HT-29 (cell line): ENCODE data around the gene ANKS4B. TPM values are rescaled to one million over a fixed set of nuclear protein-coding genes. Genes with fewer than 3 reads are reported as not detected.
"Not testable (repeated sequence)": the region's sequence is repeated elsewhere in the genome, so short reads cannot be mapped to it uniquely, and the experiment has no call there.

ENCODE experiments used
- DNase-seq: peaks from one replicate; pipeline ENCODE4 v3.0.0-alpha.2; 2015; ENCODE audit warnings: low spot score
- total RNA-seq: library from RNA; depleted of rRNA; stranded (reverse); fragments of >200 nt; shearing (Covaris generic); gene quantifications from 2 replicates; pipeline ENCODE4 v1.2.3, GENCODE V29; 2014; rRNA removed

The ANKS4B gene
- total RNA-seq, 1 experiment from 2014 or later, result 4.9 TPM

GRCh38 chr16:21289789-21290188 is 56.3 kb downstream of the ANKS4B start:
- DNase-seq, result not testable (repeated sequence)

DNA sequence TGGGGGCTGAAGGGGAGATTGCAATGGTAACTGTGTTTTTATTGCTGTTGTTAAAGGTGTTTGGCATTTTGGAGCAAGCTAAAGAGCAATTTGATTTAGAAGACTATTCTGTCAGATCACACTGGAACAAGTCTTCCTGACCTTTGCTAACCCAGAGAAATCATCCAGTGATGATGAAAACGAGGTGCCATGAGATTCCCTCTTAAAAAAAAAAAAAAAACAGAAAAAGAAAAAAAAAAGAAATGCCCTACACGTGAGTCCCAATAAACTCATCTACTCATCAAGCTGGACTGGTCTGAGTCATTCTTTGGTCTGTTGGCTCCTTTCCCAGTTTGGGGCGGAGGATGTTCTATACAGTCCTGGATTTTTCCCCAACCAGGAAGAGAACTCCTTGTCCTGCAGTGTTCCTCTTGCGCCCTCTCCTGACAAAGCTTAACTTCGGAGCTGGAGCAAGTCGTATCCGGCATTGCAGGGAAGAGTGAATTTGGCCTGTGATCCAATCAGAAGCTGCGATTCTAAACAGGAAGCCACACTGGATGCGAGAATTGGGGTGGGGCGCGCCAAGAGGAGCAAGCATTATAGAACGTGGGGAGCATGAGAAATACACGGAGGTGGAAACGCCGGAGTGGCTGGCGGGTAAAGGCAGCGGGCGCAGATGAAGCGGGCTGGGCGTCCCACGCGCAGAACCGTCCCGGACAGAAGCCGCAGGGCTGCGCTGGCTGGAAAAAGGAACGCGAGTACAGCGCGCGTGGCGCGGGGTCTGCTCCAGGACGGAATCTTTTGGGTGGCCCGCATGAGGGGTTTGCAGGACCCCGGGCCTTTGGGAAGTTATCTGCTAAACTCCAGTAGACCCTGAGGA is 67.0 kb downstream of the ANKS4B start:
- peak; percentile 99 for DNase-seq

- peak; percentile 86 for DNase-seq
These were observed 67.8 kb downstream of the ANKS4B start for GRCh38 chr16:21301168-21301894.

GRCh38 chr16:21301895-21302291 is 68.4 kb downstream of the ANKS4B start:
- peak; percentile 23 for DNase-seq

DNA sequence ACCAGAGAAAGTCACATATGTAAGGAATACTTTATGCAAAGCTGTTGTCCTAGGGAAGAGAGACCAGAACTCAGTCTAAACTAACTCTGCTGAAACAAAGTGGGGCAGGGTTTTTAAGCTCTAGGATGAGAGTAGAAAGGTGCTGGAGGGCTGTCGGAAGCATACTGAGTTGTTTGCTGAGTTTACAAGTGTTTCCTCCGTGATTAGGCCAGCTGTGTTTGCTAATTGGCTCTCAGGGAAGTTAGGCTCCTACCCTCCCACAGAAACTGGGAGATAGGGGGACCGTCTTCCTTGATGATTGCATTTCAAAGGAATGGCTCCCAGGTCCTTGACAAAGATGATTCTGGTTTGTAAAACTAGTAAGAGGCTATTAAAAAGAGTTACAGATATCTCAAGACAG is 69.0 kb downstream of the ANKS4B start:
- DNase-seq, result peak; percentile 3

- DNase-seq, result no peak
These were observed 69.5 kb downstream of the ANKS4B start for GRCh38 chr16:21302898-21303528.

Other genes with a start within 250 kb of the ANKS4B start
- 0.34 and 0.38 TPM in 2 replicates for gene DNAH3, start 82.9 kb upstream of the ANKS4B start, total RNA-seq
- 10.9 and 13.3 TPM in 2 replicates for gene LDAF1, start 75.0 kb upstream of the ANKS4B start, total RNA-seq
- gene ZP2, start 22.1 kb upstream of the ANKS4B start, total RNA-seq, result not detected in 2 replicates
- 0.61 and 1.8 TPM in 2 replicates for gene CRYM, start 44.6 kb downstream of the ANKS4B start, total RNA-seq